Trophoblast cell (in vitro differentiated cells and primary cell): ENCODE measurements around the gene KDM4B.

Experiments used
- DNase-seq, 2 donors: peaks; one replicate each; pipeline ENCODE4 v3.0.0-alpha.2; 2016
- H2AFZ ChIP-seq: 2 replicates; pipeline ENCODE4 v1.6.1; 2013; ENCODE audit warnings: low read length, moderate library complexity, mild to moderate bottlenecking; ENCODE audit not compliant: insufficient read depth, poor library complexity
- H2AK5ac ChIP-seq: 2 replicates; pipeline ENCODE4 v1.6.1; 2013; ENCODE audit warnings: mild to moderate bottlenecking, low read length
- H2BK120ac ChIP-seq: 2 replicates; pipeline ENCODE4 v1.6.1; 2013; ENCODE audit warnings: low read length, mild to moderate bottlenecking, moderate library complexity; ENCODE audit not compliant: insufficient read depth, poor library complexity
- H2BK12ac ChIP-seq: 2 replicates; pipeline ENCODE4 v1.6.1; 2013; ENCODE audit warnings: mild to moderate bottlenecking, low read length, moderate library complexity
- H2BK5ac ChIP-seq: 2 replicates; pipeline ENCODE4 v1.6.1; 2013; ENCODE audit warnings: low read length, low read depth, moderate library complexity, mild to moderate bottlenecking; ENCODE audit not compliant: poor library complexity
- H3K14ac ChIP-seq: 2 replicates; pipeline ENCODE4 v1.6.1; 2013; ENCODE audit warnings: mild to moderate bottlenecking, low read length
- H3K18ac ChIP-seq: 2 replicates; pipeline ENCODE4 v1.6.1; 2013; ENCODE audit warnings: mild to moderate bottlenecking, low read length
- H3K23ac ChIP-seq: 2 replicates; pipeline ENCODE4 v1.6.1; 2013; ENCODE audit warnings: low read length
- H3K27ac ChIP-seq: 2 replicates; pipeline ENCODE4 v1.5.1; 2013; ENCODE audit warnings: low read depth, mild to moderate bottlenecking, inconsistent platforms, low read length, moderate library complexity
- H3K27me3 ChIP-seq: 2 replicates; pipeline ENCODE4 v1.6.1; 2013; ENCODE audit warnings: inconsistent platforms, mild to moderate bottlenecking, low read length, moderate library complexity; ENCODE audit not compliant: insufficient read depth
- H3K36me3 ChIP-seq, 2 experiments: 1 replicate in 1 of 2; 2 replicates in 1 of 2; pipeline ENCODE4 v1.6.1; 2013; ENCODE audit warnings: low read length in 2 of 2, mild to moderate bottlenecking in 2 of 2, moderate library complexity in 1 of 2; ENCODE audit not compliant: insufficient read depth in 2 of 2, control insufficient read depth in 1 of 2
- H3K4ac ChIP-seq: 2 replicates; pipeline ENCODE4 v1.6.1; 2013; ENCODE audit warnings: low read depth, mild to moderate bottlenecking, low read length, moderate library complexity
- H3K4me1 ChIP-seq, 2 experiments: 1 replicate in 1 of 2; 2 replicates in 1 of 2; pipeline ENCODE4 v1.6.1; 2013; ENCODE audit warnings: low read length in 2 of 2, mild to moderate bottlenecking in 2 of 2, moderate library complexity in 1 of 2; ENCODE audit not compliant: insufficient read depth in 2 of 2, control insufficient read depth in 1 of 2
- H3K4me2 ChIP-seq: 2 replicates; pipeline ENCODE4 v1.6.1; 2013; ENCODE audit warnings: inconsistent platforms, mild to moderate bottlenecking, low read length, moderate library complexity
- H3K4me3 ChIP-seq: 2 replicates; pipeline ENCODE4 v1.5.1; 2013; ENCODE audit warnings: mild to moderate bottlenecking, low read depth, low read length, inconsistent platforms
- H3K79me1 ChIP-seq: one replicate; pipeline ENCODE4 v1.6.1; 2013; ENCODE audit warnings: low read length
- H3K79me2 ChIP-seq: 2 replicates; pipeline ENCODE4 v1.6.1; 2013; ENCODE audit warnings: low read length, mild to moderate bottlenecking; ENCODE audit not compliant: control insufficient read depth, insufficient read depth, poor library complexity
- H3K9ac ChIP-seq: 2 replicates; pipeline ENCODE4 v1.6.1; 2013; ENCODE audit warnings: mild to moderate bottlenecking, low read length
- H3K9me3 ChIP-seq: 2 replicates; pipeline ENCODE4 v1.6.1; 2013; ENCODE audit warnings: low read depth, mild to moderate bottlenecking, control low read depth, inconsistent platforms, low read length; ENCODE audit not compliant: insufficient read depth
- H4K12ac ChIP-seq: 2 replicates; pipeline ENCODE4 v1.6.1; 2013; ENCODE audit warnings: low read depth, mild to moderate bottlenecking, low read length, moderate library complexity
- H4K8ac ChIP-seq: 2 replicates; pipeline ENCODE4 v1.6.1; 2013; ENCODE audit warnings: low read depth, mild to moderate bottlenecking, low read length, moderate library complexity
- H4K91ac ChIP-seq: one replicate; pipeline ENCODE4 v1.6.1; 2013; ENCODE audit warnings: low read depth, mild to moderate bottlenecking, low read length, moderate library complexity
- WGBS: extraction: QIAGEN DNeasy Blood & Tissue Kit; methylation state at CpG from one replicate; pipeline ENCODE4 v1.1.7; 2013; ENCODE audit warnings: missing lambda C conversion rate; ENCODE audit not compliant: insufficient read length, insufficient coverage; ENCODE audit errors: extremely low coverage; 5-methylcytosine and 5-hydroxymethylcytosine counted together

KDM4B gene

GRCh38 chr19:5152767-5153532 lies 184.0 kb downstream of the KDM4B start:
- Histone ChIP-seq H3K4me3 (no peak overlapping the region), H4K8ac (no peak overlapping the region), H4K12ac (no peak overlapping the region), H3K79me1 (no peaks in the 10 kb centered on the region), H2BK12ac (no peak overlapping the region), H3K4ac (no peak overlapping the region), H2BK120ac (no peak overlapping the region), H2BK5ac (no peak overlapping the region), H3K23ac (no peak overlapping the region), H3K4me1 (no peaks in the 10 kb centered on the region), H2AK5ac (no peak overlapping the region), H3K27ac (no peak overlapping the region), H3K14ac (no peak overlapping the region), H3K9ac (no peak overlapping the region), H3K18ac (no peak overlapping the region), H4K91ac (no peak overlapping the region), H3K4me2 (no peak overlapping the region), H2AFZ (no peak overlapping the region), H3K79me2 (no peaks in the 10 kb centered on the region), H3K27me3 (no peaks in the 10 kb centered on the region), H3K36me3 (peaks cover 33 to 40% of the 10 kb centered on the region in 2 experiments), H3K9me3 (peaks cover 5% of the 10 kb centered on the region)
- no peak for DNase-seq
- no CpG with 5 or more reads among the region's 24 CpGs for WGBS

- no CpG with 5 or more reads among the region's 14 CpGs for WGBS
- H2BK5ac ChIP-seq: no peak overlapping the region
- H3K4me3 ChIP-seq: no peak overlapping the region
- no peak overlapping the region for H3K27ac ChIP-seq
- H4K12ac ChIP-seq: peak overlapping the region; percentile 5
- no peaks in the 10 kb centered on the region for H3K4me1 ChIP-seq
- no peak overlapping the region for H4K8ac ChIP-seq
- H3K79me1 ChIP-seq: no peaks in the 10 kb centered on the region
- no peak for DNase-seq
- H3K4me2 ChIP-seq: no peak overlapping the region
- no peak overlapping the region for H4K91ac ChIP-seq
- no peak overlapping the region for H2AK5ac ChIP-seq
- no peak overlapping the region for H2BK12ac ChIP-seq
- H3K9ac ChIP-seq: no peak overlapping the region
- H3K14ac ChIP-seq: no peak overlapping the region
- no peaks in the 10 kb centered on the region for H3K79me2 ChIP-seq
- no peak overlapping the region for H3K18ac ChIP-seq
- H2AFZ ChIP-seq: no peak overlapping the region
- H3K27me3 ChIP-seq: no peaks in the 10 kb centered on the region
- H3K9me3 ChIP-seq: peaks cover 6% of the 10 kb centered on the region
- H3K4ac ChIP-seq: no peak overlapping the region
- no peak overlapping the region for H3K23ac ChIP-seq
- H2BK120ac ChIP-seq: no peak overlapping the region
- H3K36me3 ChIP-seq: peaks cover 26 to 32% of the 10 kb centered on the region in 2 experiments
Observed at GRCh38 chr19:5153601-5154128, 184.8 kb downstream of the KDM4B start.

- Histone ChIP-seq H2BK5ac (no peak overlapping the region), H4K91ac (no peak overlapping the region), H4K12ac (peak overlapping the region; percentile 5), H3K14ac (no peak overlapping the region), H3K4ac (no peak overlapping the region), H2AK5ac (no peak overlapping the region), H3K27me3 (no peaks in the 10 kb centered on the region), H2BK120ac (no peak overlapping the region), H3K23ac (no peak overlapping the region), H3K36me3 (peaks cover 20 to 27% of the 10 kb centered on the region in 2 experiments), H3K79me1 (no peaks in the 10 kb centered on the region), H4K8ac (no peak overlapping the region), H3K9me3 (peaks cover 6% of the 10 kb centered on the region), H2AFZ (no peak overlapping the region), H3K18ac (no peak overlapping the region), H3K4me3 (no peak overlapping the region), H3K27ac (no peak overlapping the region), H3K9ac (no peak overlapping the region), H3K4me1 (no peaks in the 10 kb centered on the region), H3K79me2 (no peaks in the 10 kb centered on the region), H3K4me2 (no peak overlapping the region), H2BK12ac (no peak overlapping the region)
- WGBS: no CpG with 5 or more reads among the region's 17 CpGs
- peak in 1 of 2 donors; percentile 69 for DNase-seq
Observed at GRCh38 chr19:5154129-5154798, 185.4 kb downstream of the KDM4B start.

- Histone ChIP-seq H3K14ac (no peak overlapping the region), H3K36me3 (peaks cover 14 to 22% of the 10 kb centered on the region in 2 experiments), H2BK5ac (no peak overlapping the region), H3K27me3 (no peaks in the 10 kb centered on the region), H3K18ac (no peak overlapping the region), H3K4ac (no peak overlapping the region), H3K9ac (no peak overlapping the region), H3K4me1 (no peaks in the 10 kb centered on the region), H3K4me3 (no peak overlapping the region), H4K91ac (no peak overlapping the region), H3K79me1 (no peaks in the 10 kb centered on the region), H2BK120ac (no peak overlapping the region), H3K9me3 (peaks cover 6% of the 10 kb centered on the region), H3K79me2 (no peaks in the 10 kb centered on the region), H2AFZ (no peak overlapping the region), H3K27ac (no peak overlapping the region), H2AK5ac (no peak overlapping the region), H2BK12ac (no peak overlapping the region), H3K23ac (no peak overlapping the region), H4K8ac (no peak overlapping the region), H4K12ac (no peak overlapping the region), H3K4me2 (no peak overlapping the region)
- DNase-seq: no peak
- WGBS: no CpG with 5 or more reads among the region's 26 CpGs
Observed at GRCh38 chr19:5154799-5155426, 186.0 kb downstream of the KDM4B start.
